SU-DHL-6 (cell line): ENCODE data around the gene TNS3.

Source experiments
- EZH2phosphoT487 ChIP-seq: fragments of 200-600 bp; sonication (generic), shearing (Covaris generic); conservative IDR thresholded peaks from 2 replicates; pipeline ENCODE4 v1.6.1; 2018; ENCODE audit warnings: mild to moderate bottlenecking, antibody characterized with exemption, low read length, moderate library complexity, mixed read lengths
- TF ChIP-seq, protein P1 (sequence below): fragments of 200-600 bp; sonication (generic); IDR thresholded peaks from one replicate; pipeline ENCODE4 v1.5.1; 2017; ENCODE audit warnings: antibody characterized with exemption, mild to moderate bottlenecking, low read length, moderate library complexity; ENCODE audit not compliant: insufficient read depth, poor library complexity, severe bottlenecking

DNA sequence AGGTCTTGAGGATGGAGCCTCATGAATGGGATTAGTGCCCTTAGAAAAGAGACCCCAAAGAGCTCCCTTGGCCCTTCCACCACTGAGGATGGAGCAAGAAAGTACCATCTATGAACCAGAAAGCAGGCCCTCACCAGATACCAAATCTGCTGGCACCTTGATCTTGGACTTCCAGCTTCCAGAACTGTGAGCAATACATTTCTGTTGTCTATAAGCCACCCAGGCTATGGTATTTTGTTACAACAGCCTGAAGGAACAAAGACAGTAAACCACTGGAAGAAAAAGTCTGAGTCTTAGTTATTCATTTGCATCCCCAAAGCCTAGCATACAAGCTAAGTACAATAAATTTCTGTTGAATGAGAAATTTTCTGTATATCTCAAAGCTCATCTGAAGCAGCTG lies 37.9 kb upstream of the TNS3 start:
- TF ChIP-seq, protein P1, sequence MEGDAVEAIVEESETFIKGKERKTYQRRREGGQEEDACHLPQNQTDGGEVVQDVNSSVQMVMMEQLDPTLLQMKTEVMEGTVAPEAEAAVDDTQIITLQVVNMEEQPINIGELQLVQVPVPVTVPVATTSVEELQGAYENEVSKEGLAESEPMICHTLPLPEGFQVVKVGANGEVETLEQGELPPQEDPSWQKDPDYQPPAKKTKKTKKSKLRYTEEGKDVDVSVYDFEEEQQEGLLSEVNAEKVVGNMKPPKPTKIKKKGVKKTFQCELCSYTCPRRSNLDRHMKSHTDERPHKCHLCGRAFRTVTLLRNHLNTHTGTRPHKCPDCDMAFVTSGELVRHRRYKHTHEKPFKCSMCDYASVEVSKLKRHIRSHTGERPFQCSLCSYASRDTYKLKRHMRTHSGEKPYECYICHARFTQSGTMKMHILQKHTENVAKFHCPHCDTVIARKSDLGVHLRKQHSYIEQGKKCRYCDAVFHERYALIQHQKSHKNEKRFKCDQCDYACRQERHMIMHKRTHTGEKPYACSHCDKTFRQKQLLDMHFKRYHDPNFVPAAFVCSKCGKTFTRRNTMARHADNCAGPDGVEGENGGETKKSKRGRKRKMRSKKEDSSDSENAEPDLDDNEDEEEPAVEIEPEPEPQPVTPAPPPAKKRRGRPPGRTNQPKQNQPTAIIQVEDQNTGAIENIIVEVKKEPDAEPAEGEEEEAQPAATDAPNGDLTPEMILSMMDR, result no peak
- no peak for TF ChIP-seq EZH2phosphoT487
